Neural crest cell (in vitro differentiated cells): ENCODE measurements around the gene TYW1B. TPM values are rescaled to one million over a fixed set of nuclear protein-coding genes. Genes with fewer than 3 reads are reported as not detected.
"Not testable (repeated sequence)": the region's sequence is repeated elsewhere in the genome, so short reads cannot be mapped to it uniquely, and the experiment has no call there.

ENCODE experiments used
- DNase-seq: peaks from one replicate; pipeline ENCODE4 v3.0.0; 2021; ENCODE audit warnings: low read depth, mixed read lengths, low spot score
- H3K27ac Mint-ChIP-seq: one replicate; pipeline ENCODE4 v1.8.0; 2021; ENCODE audit warnings: mild to moderate bottlenecking, mixed read lengths; ENCODE audit not compliant: unreplicated experiment
- H3K27me3 Mint-ChIP-seq: 2 replicates; pipeline ENCODE4 v1.8.0; 2021; ENCODE audit warnings: low read depth, mild to moderate bottlenecking, mixed read lengths
- H3K36me3 Mint-ChIP-seq: 2 replicates; pipeline ENCODE4 v1.8.0; 2021; ENCODE audit warnings: low read depth, mild to moderate bottlenecking, mixed read lengths
- H3K4me1 Mint-ChIP-seq: 2 replicates; pipeline ENCODE4 v1.8.0; 2021; ENCODE audit warnings: mixed read lengths
- H3K4me3 Mint-ChIP-seq: one replicate; pipeline ENCODE4 v1.8.0; 2021; ENCODE audit warnings: mild to moderate bottlenecking, mixed read lengths
- H3K9me3 Mint-ChIP-seq: 2 replicates; pipeline ENCODE4 v1.8.0; 2021; ENCODE audit warnings: mixed read lengths
- CTCF ChIP-seq: fragments of 200-600 bp; sonication (generic); conservative IDR thresholded peaks from 2 replicates; pipeline ENCODE4 v1.5.0; 2021; ENCODE audit warnings: antibody characterized with exemption, mild to moderate bottlenecking
- total RNA-seq: library from RNA; stranded (reverse); gene quantifications from 2 replicates; pipeline ENCODE4 v1.2.1, GENCODE V29; 2021

Gene TYW1B
- total RNA-seq, 1 donor from 2014 or later: 2.7 TPM

- Mint-ChIP-seq H3K36me3 (peaks cover 20% of the 10 kb centered on the region), H3K4me1 (peaks cover 12% of the 10 kb centered on the region), H3K9me3 (peaks cover 3% of the 10 kb centered on the region), H3K4me3 (no peak overlapping the region), H3K27me3 (no peaks in the 10 kb centered on the region), H3K27ac (no peak overlapping the region)
- DNase-seq: no peak
- no peak for TF ChIP-seq CTCF
Observed at GRCh38 chr7:72709909-72710308, 118.1 kb downstream of the TYW1B start.

- H3K4me3 Mint-ChIP-seq, DNase-seq, H3K27me3 Mint-ChIP-seq, H3K27ac Mint-ChIP-seq, H3K9me3 Mint-ChIP-seq: not testable (repeated sequence)
- H3K36me3 Mint-ChIP-seq: peaks cover 23% of the 10 kb centered on the region
- peaks cover 17% of the 10 kb centered on the region for H3K4me1 Mint-ChIP-seq
Observed at GRCh38 chr7:72708371-72709050, 119.5 kb downstream of the TYW1B start.

- Mint-ChIP-seq H3K27me3 (no peaks in the 10 kb centered on the region), H3K36me3 (peaks cover 23% of the 10 kb centered on the region), H3K4me3 (no peak overlapping the region), H3K9me3 (peaks cover 3% of the 10 kb centered on the region), H3K4me1 (peaks cover 17% of the 10 kb centered on the region), H3K27ac (no peak overlapping the region)
- TF ChIP-seq CTCF: no peak
- DNase-seq: no peak
Observed at GRCh38 chr7:72706521-72706920, 121.5 kb downstream of the TYW1B start.

GRCh38 chr7:72705693-72706092 is 122.3 kb downstream of the TYW1B start:
- not testable (repeated sequence) for H3K27ac Mint-ChIP-seq, DNase-seq, H3K4me3 Mint-ChIP-seq, H3K9me3 Mint-ChIP-seq, H3K27me3 Mint-ChIP-seq
- peaks cover 17% of the 10 kb centered on the region for H3K4me1 Mint-ChIP-seq
- H3K36me3 Mint-ChIP-seq: peaks cover 21% of the 10 kb centered on the region

GRCh38 chr7:72704894-72705293 is 123.1 kb downstream of the TYW1B start:
- TF ChIP-seq CTCF: no peak
- no peak for DNase-seq
- H3K27ac Mint-ChIP-seq: peak overlapping the region; percentile 54
- peaks cover 16% of the 10 kb centered on the region for H3K36me3 Mint-ChIP-seq
- H3K4me1 Mint-ChIP-seq: peaks cover 17% of the 10 kb centered on the region
- H3K9me3 Mint-ChIP-seq: peaks cover 3% of the 10 kb centered on the region
- no peak overlapping the region for H3K4me3 Mint-ChIP-seq
- no peaks in the 10 kb centered on the region for H3K27me3 Mint-ChIP-seq

- H3K27ac Mint-ChIP-seq: peak overlapping the region; percentile 43
- H3K36me3 Mint-ChIP-seq, H3K27me3 Mint-ChIP-seq, H3K4me3 Mint-ChIP-seq, H3K4me1 Mint-ChIP-seq, H3K9me3 Mint-ChIP-seq, DNase-seq: not testable (repeated sequence)
Observed at GRCh38 chr7:72700548-72700947, 127.5 kb downstream of the TYW1B start.

GRCh38 chr7:72697066-72697465 is 130.9 kb downstream of the TYW1B start:
- Mint-ChIP-seq H3K36me3 (peaks cover 12% of the 10 kb centered on the region), H3K4me1 (peaks cover 12% of the 10 kb centered on the region)
- H3K27ac Mint-ChIP-seq, H3K27me3 Mint-ChIP-seq, H3K9me3 Mint-ChIP-seq, DNase-seq, H3K4me3 Mint-ChIP-seq: not testable (repeated sequence)

GRCh38 chr7:72696643-72697042 is 131.4 kb downstream of the TYW1B start:
- not testable (repeated sequence) for DNase-seq, H3K9me3 Mint-ChIP-seq, H3K27me3 Mint-ChIP-seq, H3K27ac Mint-ChIP-seq, H3K4me3 Mint-ChIP-seq, H3K36me3 Mint-ChIP-seq
- H3K4me1 Mint-ChIP-seq: peaks cover 12% of the 10 kb centered on the region

- Mint-ChIP-seq H3K27ac (peak overlapping the region; percentile 91), H3K4me1 (peaks cover 15% of the 10 kb centered on the region)
- not testable (repeated sequence) for H3K36me3 Mint-ChIP-seq, H3K4me3 Mint-ChIP-seq, H3K27me3 Mint-ChIP-seq, H3K9me3 Mint-ChIP-seq, DNase-seq
Observed at GRCh38 chr7:72695482-72695881, 132.5 kb downstream of the TYW1B start.

GRCh38 chr7:72691442-72691841 is 136.6 kb downstream of the TYW1B start:
- H3K27me3 Mint-ChIP-seq, H3K9me3 Mint-ChIP-seq, H3K27ac Mint-ChIP-seq, H3K4me3 Mint-ChIP-seq, DNase-seq: not testable (repeated sequence)
- H3K36me3 Mint-ChIP-seq: peaks cover 12% of the 10 kb centered on the region
- H3K4me1 Mint-ChIP-seq: peaks cover 32% of the 10 kb centered on the region

GRCh38 chr7:72690177-72690576 is 137.8 kb downstream of the TYW1B start:
- peaks cover 27% of the 10 kb centered on the region for H3K4me1 Mint-ChIP-seq
- H3K27me3 Mint-ChIP-seq, H3K27ac Mint-ChIP-seq, H3K4me3 Mint-ChIP-seq, DNase-seq, H3K9me3 Mint-ChIP-seq: not testable (repeated sequence)
- peaks cover 12% of the 10 kb centered on the region for H3K36me3 Mint-ChIP-seq
